Gastroesophageal sphincter (tissue), 3 donors: ENCODE results near the gene TNFRSF19.

Source experiments
- CTCF ChIP-seq, 4 experiments: fragments of 200-600 bp in 2 of 4; fragments of 450-650 bp in 2 of 4; sonication (generic) in 1 of 4; IDR thresholded peaks; one replicate each; pipeline ENCODE4 v1.5.1; 2017 to 2019; ENCODE audit warnings: antibody characterized with exemption in 4 of 4, mild to moderate bottlenecking in 2 of 4, moderate library complexity in 2 of 4
- POLR2A ChIP-seq, 2 donors: fragments of 450-650 bp; IDR thresholded peaks; one replicate each; pipeline ENCODE4 v1.6.1; 2017; ENCODE audit warnings: antibody characterized with exemption in 2 of 2, mild to moderate bottlenecking in 2 of 2, moderate library complexity in 1 of 2

GRCh38 chr13:23632048-23632582, 61.9 kb downstream of the TNFRSF19 start:
- no peak for TF ChIP-seq POLR2A (IDR thresholded peaks at IDR 0.05)
- no peak for TF ChIP-seq CTCF (IDR thresholded peaks at IDR 0.05)
